H9 (cell line): ENCODE measurements around the gene ABHD17B. TPM values are rescaled to one million over a fixed set of nuclear protein-coding genes. Genes with fewer than 3 reads are reported as not detected.
A peak's percentile ranks its signal among the peaks of the same experiment; 100 is the strongest.

ENCODE experiments used
- DNase-seq: peaks from one replicate; pipeline ENCODE4 v3.0.0-alpha.2; 2017
- H2AFZ ChIP-seq: one replicate; pipeline ENCODE4 v1.6.1; 2013; ENCODE audit warnings: mild to moderate bottlenecking, low read length, control low read depth, moderate library complexity
- H2AK5ac ChIP-seq: 2 replicates; pipeline ENCODE4 v1.6.1; 2013; ENCODE audit warnings: low read length, control low read depth, mixed read lengths; ENCODE audit not compliant: insufficient read length
- H2BK120ac ChIP-seq: one replicate; pipeline ENCODE4 v1.6.1; 2013; ENCODE audit warnings: low read depth, mild to moderate bottlenecking, low read length, control low read depth, inconsistent platforms; ENCODE audit not compliant: poor library complexity, severe bottlenecking
- H2BK12ac ChIP-seq: 2 replicates; pipeline ENCODE4 v1.6.1; 2013; ENCODE audit warnings: low read length, control low read depth, mixed read lengths, low read depth; ENCODE audit not compliant: insufficient read length
- H2BK15ac ChIP-seq: 2 replicates; pipeline ENCODE4 v1.6.1; 2013; ENCODE audit warnings: low read depth, low read length, control low read depth
- H2BK20ac ChIP-seq: one replicate; pipeline ENCODE4 v1.6.1; 2013; ENCODE audit warnings: low read depth, mild to moderate bottlenecking, low read length, control low read depth, inconsistent platforms; ENCODE audit not compliant: poor library complexity, severe bottlenecking
- H2BK5ac ChIP-seq: 2 replicates; pipeline ENCODE4 v1.6.1; 2013; ENCODE audit warnings: low read length, control low read depth, mixed read lengths; ENCODE audit not compliant: insufficient read length
- H3K14ac ChIP-seq: 2 replicates; pipeline ENCODE4 v1.6.1; 2013; ENCODE audit warnings: low read length, control low read depth; ENCODE audit not compliant: insufficient read depth
- H3K18ac ChIP-seq: 2 replicates; pipeline ENCODE4 v1.6.1; 2013; ENCODE audit warnings: low read depth, mild to moderate bottlenecking, mixed read lengths, low read length, control low read depth; ENCODE audit not compliant: insufficient read length
- H3K23ac ChIP-seq: 2 replicates; pipeline ENCODE4 v1.6.1; 2013; ENCODE audit warnings: low read length, control low read depth, mixed read lengths, low read depth; ENCODE audit not compliant: insufficient read length
- H3K23me2 ChIP-seq: 2 replicates; pipeline ENCODE4 v1.6.1; 2013; ENCODE audit warnings: low read depth, mild to moderate bottlenecking, mixed read lengths, low read length, control low read depth; ENCODE audit not compliant: insufficient read length, poor library complexity, severe bottlenecking
- H3K27ac ChIP-seq: 2 replicates; pipeline ENCODE4 v1.5.1; 2013; ENCODE audit warnings: low read length, control low read depth, mixed read lengths, low read depth; ENCODE audit not compliant: insufficient read length
- H3K27me3 ChIP-seq: 2 replicates; pipeline ENCODE4 v1.6.1; 2013; ENCODE audit warnings: low read length, control low read depth, inconsistent platforms; ENCODE audit not compliant: insufficient read depth
- H3K4ac ChIP-seq: 2 replicates; pipeline ENCODE4 v1.6.1; 2013; ENCODE audit warnings: low read depth, mild to moderate bottlenecking, control low read depth, inconsistent platforms, low read length, moderate library complexity
- H3K4me1 ChIP-seq: 2 replicates; pipeline ENCODE4 v1.6.1; 2013; ENCODE audit warnings: low read length, control low read depth, inconsistent platforms; ENCODE audit not compliant: insufficient read depth
- H3K4me2 ChIP-seq: 2 replicates; pipeline ENCODE4 v1.6.1; 2013; ENCODE audit warnings: low read length, control low read depth, mixed read lengths; ENCODE audit not compliant: insufficient read length, insufficient read depth
- H3K56ac ChIP-seq: 2 replicates; pipeline ENCODE4 v1.6.1; 2013; ENCODE audit warnings: low read depth, mild to moderate bottlenecking, mixed read lengths, low read length, control low read depth; ENCODE audit not compliant: insufficient read length
- H3K79me1 ChIP-seq: 2 replicates; pipeline ENCODE4 v1.6.1; 2013; ENCODE audit warnings: low read depth, mild to moderate bottlenecking, moderate library complexity, low read length, control low read depth, inconsistent platforms; ENCODE audit not compliant: insufficient read depth, poor library complexity, severe bottlenecking
- H3K79me2 ChIP-seq: 2 replicates; pipeline ENCODE4 v1.6.1; 2013; ENCODE audit warnings: low read length, control low read depth, inconsistent platforms; ENCODE audit not compliant: insufficient read depth
- H3K9ac ChIP-seq: 2 replicates; pipeline ENCODE4 v1.6.1; 2013; ENCODE audit warnings: low read length, control low read depth, mixed read lengths; ENCODE audit not compliant: insufficient read length; ENCODE audit errors: extremely low read depth
- H3K9me3 ChIP-seq: one replicate; pipeline ENCODE4 v1.6.1; 2013; ENCODE audit warnings: low read depth, low read length, inconsistent platforms; ENCODE audit not compliant: control insufficient read depth
- H3T11ph ChIP-seq: one replicate; pipeline ENCODE4 v1.6.1; 2013; ENCODE audit warnings: mild to moderate bottlenecking, low read length, control low read depth, inconsistent platforms
- H4K20me1 ChIP-seq: one replicate; pipeline ENCODE4 v1.6.1; 2013; ENCODE audit not compliant: control insufficient read depth, insufficient read length, insufficient read depth
- H4K5ac ChIP-seq: 2 replicates; pipeline ENCODE4 v1.6.1; 2013; ENCODE audit warnings: low read depth, mild to moderate bottlenecking, mixed read lengths, low read length, control low read depth; ENCODE audit not compliant: insufficient read length
- H4K8ac ChIP-seq: replicated peaks from 2 replicates; pipeline ENCODE4 v1.6.1; 2013; ENCODE audit warnings: low read length, control low read depth, mixed read lengths, low read depth; ENCODE audit not compliant: insufficient read length
- H4K91ac ChIP-seq: 2 replicates; pipeline ENCODE4 v1.6.1; 2013; ENCODE audit warnings: low read depth, mild to moderate bottlenecking, moderate library complexity, mixed read lengths, low read length, control low read depth; ENCODE audit not compliant: insufficient read length
- H3K27ac Mint-ChIP-seq, 3 experiments: 2 replicates in 2 of 3; 3 replicates in 1 of 3; pipeline ENCODE4 v1.8.0; 2020 to 2021; ENCODE audit warnings: mixed read lengths in 3 of 3, mild to moderate bottlenecking in 1 of 3, moderate library complexity in 1 of 3
- H3K27me3 Mint-ChIP-seq: 2 replicates; pipeline ENCODE4 v1.8.0; 2021; ENCODE audit warnings: low read depth, mild to moderate bottlenecking, moderate library complexity, mixed read lengths
- H3K36me3 Mint-ChIP-seq, 3 experiments: 2 replicates in 2 of 3; 3 replicates in 1 of 3; pipeline ENCODE4 v1.8.0; 2020 to 2021; ENCODE audit warnings: low read depth in 3 of 3, mixed read lengths in 3 of 3; ENCODE audit not compliant: insufficient read depth in 1 of 3
- H3K4me1 Mint-ChIP-seq, 2 experiments: 2 replicates each; pipeline ENCODE4 v1.8.0; 2020; ENCODE audit warnings: mixed read lengths in 2 of 2
- H3K4me3 Mint-ChIP-seq, 2 experiments: 2 replicates in 1 of 2; 3 replicates in 1 of 2; pipeline ENCODE4 v1.8.0; 2020 to 2021; ENCODE audit warnings: mild to moderate bottlenecking in 2 of 2, mixed read lengths in 2 of 2, moderate library complexity in 1 of 2
- H3K9me3 Mint-ChIP-seq, 2 experiments: 2 replicates in 1 of 2; 3 replicates in 1 of 2; pipeline ENCODE4 v1.8.0; 2020; ENCODE audit warnings: mild to moderate bottlenecking in 2 of 2, mixed read lengths in 2 of 2, moderate library complexity in 1 of 2
- CTCF ChIP-seq: fragments of 200-600 bp; sonication (generic); conservative IDR thresholded peaks from 3 replicates; pipeline ENCODE4 v1.8.0; 2021; ENCODE audit warnings: antibody characterized with exemption, mild to moderate bottlenecking
- WGBS: extraction: QIAGEN DNeasy Blood & Tissue Kit; methylation state at CpG from one replicate; pipeline ENCODE4 v1.1.7; 2013; ENCODE audit warnings: missing lambda C conversion rate, low lambda C conversion rate, mixed read lengths; ENCODE audit not compliant: insufficient read length; ENCODE audit errors: extremely low coverage; 5-methylcytosine and 5-hydroxymethylcytosine counted together
- total RNA-seq: library from RNA; stranded (reverse); gene quantifications from 2 replicates; pipeline ENCODE4 v1.2.1, GENCODE V29; 2021

ABHD17B gene
- total RNA-seq, 1 experiment from 2014 or later: 67.6 TPM

DNA sequence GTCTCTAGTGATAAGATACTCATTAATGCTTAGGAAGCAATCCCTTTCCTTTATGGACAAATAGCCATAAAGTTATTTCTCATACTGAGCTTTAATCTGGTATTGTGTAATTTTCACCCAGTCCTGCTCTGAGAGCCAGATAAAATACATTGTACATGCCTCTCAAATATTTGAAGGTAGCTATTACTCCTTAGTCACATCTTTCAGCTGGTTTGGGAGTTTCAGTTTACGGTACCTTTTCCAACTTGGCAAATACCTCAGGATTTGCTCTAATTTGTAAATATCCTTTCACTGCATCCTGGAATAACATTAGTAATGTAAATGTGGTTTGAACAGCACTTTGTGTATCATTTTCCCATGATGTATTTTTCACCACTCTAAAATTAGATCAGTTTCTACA lies 47.4 kb downstream of the ABHD17B start:
- peak overlapping the region in 1 of 3 experiments; percentile 17; a peak in 1 of 7 replicates for H3K27ac Mint-ChIP-seq
- TF ChIP-seq CTCF: no peak
- no peaks in the 10 kb centered on the region for H3K79me2 ChIP-seq
- H3K4me1 ChIP-seq: no peaks in the 10 kb centered on the region
- no peak overlapping the region for H2BK120ac ChIP-seq
- H3K36me3 Mint-ChIP-seq: peaks cover 40 to 61% (median 48%) of the 10 kb centered on the region in 3 experiments
- H3K4me1 Mint-ChIP-seq: peaks cover 8 to 13% of the 10 kb centered on the region in 2 experiments; a peak in 2 of 4 replicates
- H3K4me2 ChIP-seq: no peak overlapping the region
- H3K23me2 ChIP-seq: no peaks in the 10 kb centered on the region
- no CpG with 5 or more reads among the region's 1 CpG for WGBS
- H3K27me3 Mint-ChIP-seq: no peaks in the 10 kb centered on the region
- no peak overlapping the region for H3K23ac ChIP-seq
- no peak overlapping the region for H3T11ph ChIP-seq
- DNase-seq: no peak
- H3K9ac ChIP-seq: no peak overlapping the region
- no peaks in the 10 kb centered on the region for H3K9me3 ChIP-seq
- H2BK20ac ChIP-seq: no peak overlapping the region
- H4K91ac ChIP-seq: no peak overlapping the region
- H3K9me3 Mint-ChIP-seq: peaks cover 17 to 19% of the 10 kb centered on the region in 2 experiments; a peak in 4 of 5 replicates
- no peak overlapping the region for H4K5ac ChIP-seq
- H2BK15ac ChIP-seq: no peak overlapping the region
- H3K14ac ChIP-seq: no peak overlapping the region
- no peaks in the 10 kb centered on the region for H3K27me3 ChIP-seq
- no peak overlapping the region for H2BK12ac ChIP-seq
- H3K27ac ChIP-seq: no peak overlapping the region
- no peaks in the 10 kb centered on the region for H4K20me1 ChIP-seq
- H4K8ac ChIP-seq: no peak overlapping the region
- no peak overlapping the region for H3K18ac ChIP-seq
- H3K4me3 Mint-ChIP-seq: no peak overlapping the region
- H3K79me1 ChIP-seq: no peaks in the 10 kb centered on the region
- H3K56ac ChIP-seq: no peak overlapping the region
- H2AFZ ChIP-seq: no peak overlapping the region
- no peak overlapping the region for H2BK5ac ChIP-seq
- no peak overlapping the region for H3K4ac ChIP-seq
- no peak overlapping the region for H2AK5ac ChIP-seq
